Astrocyte of the cerebellum (primary cell): ENCODE data around the gene TYROBP.

Experiments
- DNase-seq: peaks from one replicate; pipeline ENCODE4 v3.0.0-alpha.2; 2011; ENCODE audit warnings: low read depth
- H3K4me3 ChIP-seq: 2 replicates; pipeline ENCODE4 v1.5.1; 2011; ENCODE audit warnings: mild to moderate bottlenecking, low read depth, low read length, moderate library complexity
- in situ Hi-C: cut with HindIII; loops from 2 replicates; pipeline ENCODE4 v1.10.0; 2017; ENCODE audit warnings: low sequenced_read_pairs
- TF ChIP-seq, protein P1 (sequence below): IDR thresholded peaks from 2 replicates; pipeline ENCODE4 v1.5.1; 2012; ENCODE audit warnings: low read length, low read depth, moderate library complexity, mild to moderate bottlenecking; ENCODE audit errors: missing control alignments

Gene TYROBP

DNA sequence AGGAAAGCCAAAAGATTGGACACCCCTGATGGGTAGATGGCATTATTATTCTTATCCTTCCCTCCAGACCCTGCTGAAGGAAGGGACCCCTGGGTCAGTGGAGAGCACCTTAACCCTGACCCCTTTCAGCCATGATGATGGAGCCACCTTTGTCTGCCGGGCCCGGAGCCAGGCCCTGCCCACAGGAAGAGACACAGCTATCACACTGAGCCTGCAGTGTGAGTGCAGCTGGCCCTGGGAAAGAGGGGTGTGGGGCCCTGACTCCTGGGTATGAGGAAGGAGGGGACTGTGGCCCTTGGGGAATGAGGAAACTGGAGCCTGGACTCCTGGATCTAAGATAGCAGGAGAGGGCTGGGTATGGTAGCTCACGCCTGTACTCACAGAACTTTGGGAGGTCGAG, 48.7 kb downstream of the TYROBP start:
- in situ Hi-C loops = no loop called here
- H3K4me3 ChIP-seq = no peak overlapping the region
- TF ChIP-seq, protein P1, sequence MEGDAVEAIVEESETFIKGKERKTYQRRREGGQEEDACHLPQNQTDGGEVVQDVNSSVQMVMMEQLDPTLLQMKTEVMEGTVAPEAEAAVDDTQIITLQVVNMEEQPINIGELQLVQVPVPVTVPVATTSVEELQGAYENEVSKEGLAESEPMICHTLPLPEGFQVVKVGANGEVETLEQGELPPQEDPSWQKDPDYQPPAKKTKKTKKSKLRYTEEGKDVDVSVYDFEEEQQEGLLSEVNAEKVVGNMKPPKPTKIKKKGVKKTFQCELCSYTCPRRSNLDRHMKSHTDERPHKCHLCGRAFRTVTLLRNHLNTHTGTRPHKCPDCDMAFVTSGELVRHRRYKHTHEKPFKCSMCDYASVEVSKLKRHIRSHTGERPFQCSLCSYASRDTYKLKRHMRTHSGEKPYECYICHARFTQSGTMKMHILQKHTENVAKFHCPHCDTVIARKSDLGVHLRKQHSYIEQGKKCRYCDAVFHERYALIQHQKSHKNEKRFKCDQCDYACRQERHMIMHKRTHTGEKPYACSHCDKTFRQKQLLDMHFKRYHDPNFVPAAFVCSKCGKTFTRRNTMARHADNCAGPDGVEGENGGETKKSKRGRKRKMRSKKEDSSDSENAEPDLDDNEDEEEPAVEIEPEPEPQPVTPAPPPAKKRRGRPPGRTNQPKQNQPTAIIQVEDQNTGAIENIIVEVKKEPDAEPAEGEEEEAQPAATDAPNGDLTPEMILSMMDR = no peak
- no peak for DNase-seq

DNA sequence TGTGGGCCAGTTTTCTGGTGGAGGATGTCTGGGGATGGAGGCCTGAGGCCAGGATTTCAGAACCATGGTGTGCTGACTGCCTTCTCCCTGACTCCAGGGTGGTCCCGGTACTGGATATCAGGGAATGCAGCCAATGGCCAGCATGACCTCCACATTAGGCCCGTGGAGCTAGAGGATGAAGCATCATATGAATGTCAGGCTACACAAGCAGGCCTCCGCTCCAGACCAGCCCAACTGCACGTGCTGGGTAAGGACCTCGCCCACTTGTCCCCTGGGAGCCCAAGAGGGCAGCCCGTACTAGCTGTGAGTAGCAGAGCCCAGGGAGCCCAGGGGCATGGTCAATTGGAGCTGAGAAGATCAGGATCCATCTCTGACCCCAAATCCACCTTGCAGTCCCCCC, 49.8 kb downstream of the TYROBP start:
- no peak for DNase-seq
- no peak overlapping the region for H3K4me3 ChIP-seq
- TF ChIP-seq, protein P1 = no peak
- in situ Hi-C loops = no loop called here

DNA sequence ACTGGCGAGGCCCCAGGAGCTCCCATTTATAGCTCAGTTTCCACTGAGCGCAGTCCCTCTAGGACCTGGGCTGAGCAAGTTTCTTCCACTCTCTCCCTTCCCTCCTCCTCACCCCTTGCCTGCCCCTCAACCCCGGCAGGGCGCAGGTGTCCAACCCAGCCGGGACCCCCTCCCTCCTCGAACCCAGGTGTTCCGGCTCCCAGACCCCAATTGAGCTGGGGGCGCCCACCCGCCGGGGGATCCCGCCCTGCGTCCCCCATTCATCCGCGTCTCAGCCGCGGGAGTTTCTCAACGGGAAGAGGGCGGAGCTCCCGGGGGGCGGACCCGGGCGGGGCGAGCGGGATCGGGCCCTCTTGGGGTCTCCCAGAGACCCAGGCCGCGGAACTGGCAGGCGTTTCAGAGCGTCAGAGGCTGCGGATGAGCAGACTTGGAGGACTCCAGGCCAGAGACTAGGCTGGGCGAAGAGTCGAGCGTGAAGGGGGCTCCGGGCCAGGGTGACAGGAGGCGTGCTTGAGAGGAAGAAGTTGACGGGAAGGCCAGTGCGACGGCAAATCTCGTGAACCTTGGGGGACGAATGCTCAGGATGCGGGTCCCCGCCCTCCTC, 51.4 kb downstream of the TYROBP start, which contains the start of gene KIRREL2:
Gene KIRREL2 (plus strand): TSS at position 366 of the 604 bp plus-strand sequence. CDS start 209 bp downstream, at position 575.
- in situ Hi-C loops = no loop called here
- TF ChIP-seq, protein P1 = no peak
- H3K4me3 ChIP-seq = peak within 1 kb of the TSS; percentile 38
- DNase-seq = no peak
